ENCODE data around the gene DCDC2C.

The DCDC2C gene

GRCh38 chr2:3708576-3708975 lies 5.2 kb downstream of the DCDC2C start:
- DNase-seq (ENCODE audit: low read depth in 2 of 3, low spot score in 2 of 3): no peak

- DNase-seq (ENCODE audit: low read depth in 2 of 3, low spot score in 2 of 3): no peak
Observed at GRCh38 chr2:3709225-3709624, 5.8 kb downstream of the DCDC2C start.

GRCh38 chr2:3712424-3712823 lies 9.0 kb downstream of the DCDC2C start:
- no peak for DNase-seq (ENCODE audit: low read depth in 2 of 3, low spot score in 2 of 3)

GRCh38 chr2:3712831-3713503 lies 9.6 kb downstream of the DCDC2C start:
- DNase-seq (ENCODE audit: low read depth in 2 of 3, low spot score in 2 of 3): no peak

GRCh38 chr2:3718679-3719078 lies 15.3 kb downstream of the DCDC2C start:
- DNase-seq (ENCODE audit: low read depth in 2 of 3, low spot score in 2 of 3): no peak

GRCh38 chr2:3725002-3725401 lies 21.6 kb downstream of the DCDC2C start:
- DNase-seq (ENCODE audit: low read depth in 2 of 3, low spot score in 2 of 3): no peak

GRCh38 chr2:3725458-3726250 lies 22.3 kb downstream of the DCDC2C start:
- DNase-seq (ENCODE audit: low read depth in 2 of 3, low spot score in 2 of 3): no peak

- DNase-seq (ENCODE audit: low read depth in 2 of 3, low spot score in 2 of 3): no peak
Observed at GRCh38 chr2:3726511-3726910, 23.1 kb downstream of the DCDC2C start.

GRCh38 chr2:3727397-3728045 lies 24.1 kb downstream of the DCDC2C start:
- no peak for DNase-seq (ENCODE audit: low read depth in 2 of 3, low spot score in 2 of 3)

- no peak for DNase-seq (ENCODE audit: low read depth in 2 of 3, low spot score in 2 of 3)
Observed at GRCh38 chr2:3728104-3729054, 25.0 kb downstream of the DCDC2C start.

GRCh38 chr2:3729055-3729448 lies 25.7 kb downstream of the DCDC2C start:
- no peak for DNase-seq (ENCODE audit: low read depth in 2 of 3, low spot score in 2 of 3)

- DNase-seq (ENCODE audit: low read depth in 2 of 3, low spot score in 2 of 3): no peak
Observed at GRCh38 chr2:3729786-3730185, 26.4 kb downstream of the DCDC2C start.

GRCh38 chr2:3730646-3731045 lies 27.3 kb downstream of the DCDC2C start:
- DNase-seq (ENCODE audit: low read depth in 2 of 3, low spot score in 2 of 3): no peak

- no peak for DNase-seq (ENCODE audit: low read depth in 2 of 3, low spot score in 2 of 3)
Observed at GRCh38 chr2:3731829-3732228, 28.5 kb downstream of the DCDC2C start.

GRCh38 chr2:3736112-3736511 lies 32.7 kb downstream of the DCDC2C start:
- DNase-seq (ENCODE audit: low read depth in 2 of 3, low spot score in 2 of 3): no peak

- DNase-seq (ENCODE audit: low read depth in 2 of 3, low spot score in 2 of 3): no peak
Observed at GRCh38 chr2:3737128-3737527, 33.8 kb downstream of the DCDC2C start.

GRCh38 chr2:3738454-3738853 lies 35.1 kb downstream of the DCDC2C start:
- DNase-seq (ENCODE audit: low read depth in 2 of 3, low spot score in 2 of 3): no peak

GRCh38 chr2:3739313-3739712 lies 35.9 kb downstream of the DCDC2C start:
- no peak for DNase-seq (ENCODE audit: low read depth in 2 of 3, low spot score in 2 of 3)

- DNase-seq (ENCODE audit: low read depth in 2 of 3, low spot score in 2 of 3): no peak
Observed at GRCh38 chr2:3741396-3741795, 38.0 kb downstream of the DCDC2C start.

- DNase-seq (ENCODE audit: low read depth in 2 of 3, low spot score in 2 of 3): no peak
Observed at GRCh38 chr2:3741867-3742602, 38.7 kb downstream of the DCDC2C start.
